HepG2 (cell line): ENCODE measurements around the gene KCND2. TPM values are rescaled to one million over a fixed set of nuclear protein-coding genes. Genes with fewer than 3 reads are reported as not detected.

ENCODE experiments used
- ATAC-seq: fragments of 200-7000 bp; cut with Tn5 transposase; 3 replicates; pipeline ENCODE4 v1.9.1; 2020; ENCODE audit warnings: mild to moderate bottlenecking, moderate library complexity
- BruUV-seq: library from RNA; stranded (reverse); fragments of 400-500 nt; replicated peaks from 2 replicates; lab custom pipeline; 2021; lab: Mats Ljungman, UMichigan
- CTCF ChIA-PET: fragments of 300-600 bp; formaldehyde crosslinking; extraction: SDS; loops from one replicate; lab custom pipeline; 2021; ENCODE audit warnings: low total read pairs, inconsistent platforms, low intra/inter-chr PET ratio; lab: Yijun Ruan, JAX
- POLR2A ChIA-PET: fragments of 350-600 bp; sonication (Branson Sonifier 250); formaldehyde crosslinking; loops from one replicate; lab custom pipeline; 2020; ENCODE audit warnings: antibody characterized with exemption, inconsistent platforms; lab: Yijun Ruan, JAX
- DNase-seq: peaks from one replicate; pipeline ENCODE4 v3.0.0-alpha.2; 2015; ENCODE audit warnings: low spot score
- FAIRE-seq: peaks from 3 replicates; lab custom pipeline; 2011; peaks lifted over from hg19 to GRCh38; lab: Jason Lieb, UNC
- H2AFZ ChIP-seq: one replicate; pipeline ENCODE4 v1.6.1; 2011; ENCODE audit warnings: low read length, inconsistent platforms
- H3K27ac ChIP-seq: fragments of 300-600 bp; 3 replicates; pipeline ENCODE4 v1.8.0; 2011; ENCODE audit warnings: mixed run types, mild to moderate bottlenecking, mixed read lengths, low read length, inconsistent platforms; ENCODE audit not compliant: insufficient read depth; ENCODE audit errors: extremely low read length
- H3K27me3 ChIP-seq, 2 experiments: fragments of 200-600 bp in 1 of 2; 2 replicates in 1 of 2; 3 replicates in 1 of 2; pipeline versions ENCODE4 v1.6.0 to v1.8.0; 2011; ENCODE audit warnings: low read length in 2 of 2, mild to moderate bottlenecking in 2 of 2, moderate library complexity in 2 of 2, inconsistent platforms in 1 of 2; ENCODE audit not compliant: insufficient read depth in 2 of 2, control insufficient read depth in 1 of 2
- H3K36me3 ChIP-seq, 2 experiments: fragments of 200-600 bp in 1 of 2; replicated peaks in 1 of 2; 2 replicates in 1 of 2; 3 replicates in 1 of 2; pipeline versions ENCODE4 v1.5.1 to v1.8.0; 2011; ENCODE audit warnings: low read length in 2 of 2, inconsistent platforms in 1 of 2; ENCODE audit not compliant: insufficient read depth in 2 of 2, control insufficient read depth in 1 of 2
- H3K4me1 ChIP-seq: 2 replicates; pipeline ENCODE4 v1.5.1; 2012; ENCODE audit warnings: low read length, inconsistent platforms; ENCODE audit not compliant: insufficient read depth
- H3K4me2 ChIP-seq: 2 replicates; pipeline ENCODE4 v1.6.0; 2011; ENCODE audit warnings: low read depth, low read length, inconsistent platforms
- H3K4me3 ChIP-seq, 3 experiments: fragments of 200-600 bp in 1 of 3; sonication (generic), shearing (Covaris generic) in 1 of 3; replicated peaks in 1 of 3; 2 replicates each; pipeline ENCODE4 v1.5.1; 2011 to 2016; ENCODE audit warnings: low read length in 3 of 3, inconsistent platforms in 2 of 3, low read depth in 2 of 3, mild to moderate bottlenecking in 2 of 3, control low read depth in 1 of 3, mixed read lengths in 1 of 3; ENCODE audit not compliant: insufficient read depth in 1 of 3
- H3K79me2 ChIP-seq: one replicate; pipeline ENCODE4 v1.6.1; 2011; ENCODE audit warnings: low read length, inconsistent platforms; ENCODE audit not compliant: insufficient read depth
- H3K9ac ChIP-seq: 2 replicates; pipeline ENCODE4 v1.6.0; 2011; ENCODE audit warnings: mild to moderate bottlenecking, low read depth, low read length, inconsistent platforms; ENCODE audit not compliant: insufficient read depth
- H3K9me3 ChIP-seq: 2 replicates; pipeline ENCODE4 v1.5.1; 2012; ENCODE audit warnings: mild to moderate bottlenecking, low read length
- H4K20me1 ChIP-seq: 2 replicates; pipeline ENCODE4 v1.6.0; 2011; ENCODE audit warnings: inconsistent platforms, mild to moderate bottlenecking, low read length, moderate library complexity; ENCODE audit not compliant: insufficient read depth
- CAMTA2 ChIP-seq: sonication (generic); formaldehyde crosslinking; IDR thresholded peaks from 2 replicates; pipeline ENCODE4 v1.4.0; 2020; ENCODE audit warnings: mild to moderate bottlenecking, missing genetic modification reagents, borderline replicate concordance
- HOXA7 ChIP-seq: sonication (generic); formaldehyde crosslinking; IDR thresholded peaks from 2 replicates; pipeline ENCODE4 v1.8.1; 2022; ENCODE audit warnings: mild to moderate bottlenecking, missing genetic modification reagents, moderate library complexity
- TCF7 ChIP-seq: sonication (generic); IDR thresholded peaks from 2 replicates; pipeline ENCODE4 v1.6.1; 2016; ENCODE audit warnings: antibody characterized with exemption, low read depth
- TRIM24 ChIP-seq: sonication (generic); formaldehyde crosslinking; IDR thresholded peaks from 2 replicates; pipeline ENCODE4 v1.8.0; 2022; ENCODE audit warnings: mild to moderate bottlenecking, missing genetic modification reagents
- U2AF1 ChIP-seq: fragments of 200-400 bp; formaldehyde crosslinking; optimal IDR thresholded peaks from 2 replicates; pipeline ENCODE3; 2017; ENCODE audit warnings: mild to moderate bottlenecking, low read depth, low read length
- ZEB1 ChIP-seq: IDR thresholded peaks from 2 replicates; pipeline ENCODE4 v1.6.1; 2012; ENCODE audit warnings: mild to moderate bottlenecking, low read depth, inconsistent platforms; ENCODE audit not compliant: insufficient replicate concordance
- WGBS: methylation state at CpG from one replicate; pipeline ENCODE4 v1.1.6; 2017; ENCODE audit warnings: low lambda C conversion rate; 5-methylcytosine and 5-hydroxymethylcytosine counted together
- in situ Hi-C: cut with HindIII; loops from 2 replicates; pipeline ENCODE4 v1.10.0; 2017; ENCODE audit warnings: low pct_unique_long_range_greater_than_20kb; ENCODE audit not compliant: extremely low pct_ligation_motif_present
- intact Hi-C: fragments of 100-400 bp; cut with micrococcal nuclease; formaldehyde crosslinking; loops from one replicate; pipeline ENCODE4 v1.10.0; 2022; ENCODE audit not compliant: unreplicated experiment
- polyA plus RNA-seq, 8 experiments: library from polyadenylated mRNA; depleted of rRNA in 3 of 8; stranded (reverse) in 7 of 8; unstranded in 1 of 8; fragments of >200 nt; fragmentation: Illumina TruSeq in 4 of 8; extraction: Trizol in 4 of 8; gene quantifications; 2 replicates each; pipeline versions ENCODE4 v1.2.1 to v1.2.3, GENCODE V29; 2011 to 2016; ENCODE audit warnings: low read depth in 4 of 8, missing spikeins in 1 of 8, mixed read lengths in 1 of 8; ENCODE audit not compliant: insufficient read depth in 1 of 8
- total RNA-seq, 5 experiments: library from RNA; depleted of rRNA; stranded (reverse); fragments of >200 nt; fragmentation: Illumina TruSeq; extraction: Trizol; gene quantifications; 2 replicates each; pipeline ENCODE4 v1.2.3, GENCODE V29; 2016; ENCODE audit warnings: low read depth in 1 of 5
- TF ChIP-seq, protein P1 (sequence below): sonication (generic); formaldehyde crosslinking; IDR thresholded peaks from 2 replicates; pipeline ENCODE4 v1.4.0; 2020; ENCODE audit warnings: missing genetic modification reagents, borderline replicate concordance

Gene KCND2
- total and polyA plus RNA-seq, 2 of the 13 experiments (the other 11 are each of a cell fraction or from before 2014, with no cell fraction given) = not detected

DNA sequence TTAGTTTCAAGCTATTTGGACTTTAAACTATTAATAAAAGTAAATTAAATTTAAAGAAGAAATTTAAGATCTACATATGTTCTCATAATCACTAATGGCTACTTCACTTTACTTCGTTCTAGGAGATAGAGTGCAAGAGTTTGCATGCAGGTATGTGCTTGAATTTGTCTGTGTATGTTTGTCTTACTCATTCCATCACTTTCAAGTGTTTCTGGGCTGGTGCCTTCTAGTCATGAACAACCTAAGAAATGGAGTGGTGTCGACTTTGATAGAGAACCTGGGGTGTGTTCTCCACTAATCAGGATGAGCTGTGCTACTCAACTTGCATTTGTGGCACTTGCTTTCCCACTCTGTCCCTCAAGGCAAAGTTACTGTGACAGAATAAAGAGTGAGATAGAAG, 169.9 kb downstream of the KCND2 start:
- Histone ChIP-seq H2AFZ (no peak overlapping the region), H3K9me3 (no peaks in the 10 kb centered on the region), H3K9ac (no peak overlapping the region), H3K79me2 (no peaks in the 10 kb centered on the region), H3K4me1 (no peaks in the 10 kb centered on the region), H4K20me1 (no peaks in the 10 kb centered on the region), H3K27ac (no peak overlapping the region), H3K4me2 (no peak overlapping the region), H3K4me3 (no peak overlapping the region), H3K27me3 (no peaks in the 10 kb centered on the region), H3K36me3 (no peaks in the 10 kb centered on the region)
- TF ChIP-seq CAMTA2 (no peak), ZEB1 (no peak), U2AF1 (no peak), TCF7 (no peak), HOXA7 (CRISPR knock-in tag) (no peak), TRIM24 (no peak)
- TF ChIP-seq, protein P1, sequence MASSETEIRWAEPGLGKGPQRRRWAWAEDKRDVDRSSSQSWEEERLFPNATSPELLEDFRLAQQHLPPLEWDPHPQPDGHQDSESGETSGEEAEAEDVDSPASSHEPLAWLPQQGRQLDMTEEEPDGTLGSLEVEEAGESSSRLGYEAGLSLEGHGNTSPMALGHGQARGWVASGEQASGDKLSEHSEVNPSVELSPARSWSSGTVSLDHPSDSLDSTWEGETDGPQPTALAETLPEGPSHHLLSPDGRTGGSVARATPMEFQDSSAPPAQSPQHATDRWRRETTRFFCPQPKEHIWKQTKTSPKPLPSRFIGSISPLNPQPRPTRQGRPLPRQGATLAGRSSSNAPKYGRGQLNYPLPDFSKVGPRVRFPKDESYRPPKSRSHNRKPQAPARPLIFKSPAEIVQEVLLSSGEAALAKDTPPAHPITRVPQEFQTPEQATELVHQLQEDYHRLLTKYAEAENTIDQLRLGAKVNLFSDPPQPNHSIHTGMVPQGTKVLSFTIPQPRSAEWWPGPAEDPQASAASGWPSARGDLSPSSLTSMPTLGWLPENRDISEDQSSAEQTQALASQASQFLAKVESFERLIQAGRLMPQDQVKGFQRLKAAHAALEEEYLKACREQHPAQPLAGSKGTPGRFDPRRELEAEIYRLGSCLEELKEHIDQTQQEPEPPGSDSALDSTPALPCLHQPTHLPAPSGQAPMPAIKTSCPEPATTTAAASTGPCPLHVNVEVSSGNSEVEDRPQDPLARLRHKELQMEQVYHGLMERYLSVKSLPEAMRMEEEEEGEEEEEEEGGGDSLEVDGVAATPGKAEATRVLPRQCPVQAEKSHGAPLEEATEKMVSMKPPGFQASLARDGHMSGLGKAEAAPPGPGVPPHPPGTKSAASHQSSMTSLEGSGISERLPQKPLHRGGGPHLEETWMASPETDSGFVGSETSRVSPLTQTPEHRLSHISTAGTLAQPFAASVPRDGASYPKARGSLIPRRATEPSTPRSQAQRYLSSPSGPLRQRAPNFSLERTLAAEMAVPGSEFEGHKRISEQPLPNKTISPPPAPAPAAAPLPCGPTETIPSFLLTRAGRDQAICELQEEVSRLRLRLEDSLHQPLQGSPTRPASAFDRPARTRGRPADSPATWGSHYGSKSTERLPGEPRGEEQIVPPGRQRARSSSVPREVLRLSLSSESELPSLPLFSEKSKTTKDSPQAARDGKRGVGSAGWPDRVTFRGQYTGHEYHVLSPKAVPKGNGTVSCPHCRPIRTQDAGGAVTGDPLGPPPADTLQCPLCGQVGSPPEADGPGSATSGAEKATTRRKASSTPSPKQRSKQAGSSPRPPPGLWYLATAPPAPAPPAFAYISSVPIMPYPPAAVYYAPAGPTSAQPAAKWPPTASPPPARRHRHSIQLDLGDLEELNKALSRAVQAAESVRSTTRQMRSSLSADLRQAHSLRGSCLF (CRISPR knock-in tag) = no peak
- DNase-seq (no peak), FAIRE-seq (no peak), ATAC-seq (no peak)
- ChIA-PET CTCF (no interaction called here), POLR2A (no interaction called here)
- in situ Hi-C loops (no loop called here), intact Hi-C loops (no loop called here)
- BruUV-seq = no TSS peak
- 0% methylated on average over 2 of the region's 2 CpGs for WGBS
